B cell (primary cell): Measurements from ENCODE around the gene MIS18A. TPM values are rescaled to one million over a fixed set of nuclear protein-coding genes. Genes with fewer than 3 reads are reported as not detected.

Experiments
- ATAC-seq: fragments of 200-7000 bp; cut with Tn5 transposase; one replicate; pipeline ENCODE4 v1.10.0; 2021; ENCODE audit warnings: low read depth, mild to moderate bottlenecking, moderate number of reproducible peaks, moderate library complexity
- CTCF ChIA-PET: fragments of 350-600 bp; sonication (Branson Sonifier 250); formaldehyde crosslinking; loops from one replicate; lab custom pipeline; 2021; ENCODE audit warnings: antibody characterized with exemption, inconsistent platforms; lab: Charles Lee
- POLR2A ChIA-PET: fragments of 350-600 bp; sonication (Branson Sonifier 250); formaldehyde crosslinking; loops from one replicate; lab custom pipeline; 2021; ENCODE audit warnings: antibody characterized with exemption; lab: Charles Lee
- DNase-seq: peaks from one replicate; pipeline ENCODE4 v3.0.0; 2013
- H2AFZ ChIP-seq: 2 replicates; pipeline ENCODE4 v1.6.1; 2012; ENCODE audit warnings: mild to moderate bottlenecking, low read depth, low read length; ENCODE audit not compliant: insufficient read depth, poor library complexity, severe bottlenecking
- H3K27ac ChIP-seq, 2 donors: 1 replicate in 1 of 2; 2 replicates in 1 of 2; pipeline ENCODE4 v1.5.1; 2012 to 2013; ENCODE audit warnings: low read length in 2 of 2, mild to moderate bottlenecking in 2 of 2, moderate library complexity in 1 of 2
- H3K27me3 ChIP-seq, 4 experiments: fragments of 200-600 bp in 1 of 4; sonication (generic) in 1 of 4; replicated peaks in 1 of 4; 1 replicate in 2 of 4; 2 replicates in 2 of 4; pipeline versions ENCODE4 v1.6.1 to v1.7.0; 2013 to 2016; ENCODE audit warnings: low read length in 3 of 4, mild to moderate bottlenecking in 2 of 4, mixed read lengths in 1 of 4, moderate library complexity in 1 of 4; ENCODE audit not compliant: insufficient read depth in 4 of 4, control insufficient read depth in 3 of 4; ENCODE audit errors: control extremely low read depth in 1 of 4
- H3K36me3 ChIP-seq, 2 experiments: replicated peaks in 1 of 2; 1 replicate in 1 of 2; 2 replicates in 1 of 2; pipeline versions ENCODE4 v1.6.1 to v1.7.1; 2013; ENCODE audit warnings: low read length in 1 of 2; ENCODE audit not compliant: insufficient read depth in 2 of 2, control insufficient read depth in 1 of 2; ENCODE audit errors: control extremely low read depth in 1 of 2, extremely low read depth in 1 of 2
- H3K4me1 ChIP-seq, 2 donors: fragments of 200-600 bp in 1 of 2; sonication (generic) in 1 of 2; 1 replicate in 1 of 2; 2 replicates in 1 of 2; pipeline versions ENCODE4 v1.5.1 to v1.6.1; 2013 to 2017; ENCODE audit warnings: low read length in 2 of 2; ENCODE audit not compliant: control insufficient read depth in 2 of 2, insufficient read depth in 2 of 2
- H3K4me2 ChIP-seq: replicated peaks from 2 replicates; pipeline ENCODE3; 2012; ENCODE audit warnings: mild to moderate bottlenecking, low read depth, low read length; ENCODE audit not compliant: poor library complexity, severe bottlenecking
- H3K4me3 ChIP-seq, 5 experiments: fragments of 200-600 bp in 1 of 5; sonication (generic) in 1 of 5; 1 replicate in 3 of 5; 2 replicates in 2 of 5; pipeline versions ENCODE4 v1.5.1 to v1.7.0; 2011 to 2016; ENCODE audit warnings: low read length in 4 of 5, mild to moderate bottlenecking in 4 of 5, low read depth in 2 of 5, control low read depth in 1 of 5, moderate library complexity in 1 of 5; ENCODE audit not compliant: insufficient read depth in 1 of 5; ENCODE audit errors: control extremely low read depth in 1 of 5, extremely low read depth in 1 of 5
- H3K79me2 ChIP-seq: fragments of 200-600 bp; sonication (generic); one replicate; pipeline ENCODE4 v1.6.0; 2016; ENCODE audit warnings: low read length; ENCODE audit not compliant: control insufficient read depth, insufficient read depth
- H3K9ac ChIP-seq: fragments of 200-600 bp; sonication (generic); 2 replicates; pipeline ENCODE4 v1.6.1; 2017; ENCODE audit warnings: mild to moderate bottlenecking, low read length, moderate library complexity
- H3K9me3 ChIP-seq, 3 donors: one replicate each; pipeline versions ENCODE4 v1.6.1 to v1.7.1; 2013; ENCODE audit warnings: low read length in 2 of 3; ENCODE audit not compliant: control insufficient read depth in 2 of 3, insufficient read depth in 1 of 3; ENCODE audit errors: control extremely low read depth in 1 of 3
- H4K20me1 ChIP-seq: 2 replicates; pipeline ENCODE4 v1.6.0; 2012; ENCODE audit warnings: mild to moderate bottlenecking, low read length; ENCODE audit not compliant: insufficient read depth, control insufficient read depth, poor library complexity, severe bottlenecking
- H3K27ac Mint-ChIP-seq: one replicate; pipeline ENCODE4 v1.8.0; 2021; ENCODE audit warnings: mixed read lengths
- H3K27me3 Mint-ChIP-seq: one replicate; pipeline ENCODE4 v1.8.0; 2021; ENCODE audit warnings: mixed read lengths
- H3K4me1 Mint-ChIP-seq: one replicate; pipeline ENCODE4 v1.8.0; 2021; ENCODE audit warnings: mixed read lengths
- H3K4me3 Mint-ChIP-seq: one replicate; pipeline ENCODE4 v1.8.0; 2021; ENCODE audit warnings: mixed read lengths
- H3K9me3 Mint-ChIP-seq: one replicate; pipeline ENCODE4 v1.8.0; 2022; ENCODE audit warnings: mixed read lengths; ENCODE audit not compliant: insufficient read depth
- EZH2 ChIP-seq: IDR thresholded peaks from 2 replicates; pipeline ENCODE4 v1.6.1; 2012; ENCODE audit warnings: borderline replicate concordance, low read depth, mild to moderate bottlenecking, moderate library complexity, low read length; ENCODE audit not compliant: insufficient read depth, poor library complexity, severe bottlenecking
- WGBS: methylation state at CpG from one replicate; pipeline ENCODE4 v1.1.5; 2013; ENCODE audit warnings: missing lambda C conversion rate; ENCODE audit not compliant: insufficient coverage; 5-methylcytosine and 5-hydroxymethylcytosine counted together
- intact Hi-C: fragments of 100-400 bp; cut with micrococcal nuclease; formaldehyde crosslinking; loops from one replicate; pipeline ENCODE4 v1.10.0; 2022
- polyA plus RNA-seq: library from polyadenylated mRNA; depleted of rRNA; stranded (reverse); fragments of >200 nt; gene quantifications from 2 replicates; pipeline ENCODE4 v1.2.3, GENCODE V29; 2012
- total RNA-seq, 2 donors: library from RNA; stranded (reverse); fragments of 120-200 nt in 1 of 2; gene quantifications; 1 replicate in 1 of 2; 2 replicates in 1 of 2; pipeline versions ENCODE4 v1.2.3 to v1.2.4, GENCODE V29; 2013 to 2022
- TF ChIP-seq, protein P1 (sequence below): fragments of 200-600 bp; IDR thresholded peaks from one replicate; pipeline ENCODE4 v1.8.0; 2022; ENCODE audit warnings: antibody characterized with exemption, mild to moderate bottlenecking

MIS18A gene
- total and polyA plus RNA-seq, 2 donors (not counting 1 experiment from before 2014, with no cell fraction given): 4.0 to 10.4 TPM

DNA sequence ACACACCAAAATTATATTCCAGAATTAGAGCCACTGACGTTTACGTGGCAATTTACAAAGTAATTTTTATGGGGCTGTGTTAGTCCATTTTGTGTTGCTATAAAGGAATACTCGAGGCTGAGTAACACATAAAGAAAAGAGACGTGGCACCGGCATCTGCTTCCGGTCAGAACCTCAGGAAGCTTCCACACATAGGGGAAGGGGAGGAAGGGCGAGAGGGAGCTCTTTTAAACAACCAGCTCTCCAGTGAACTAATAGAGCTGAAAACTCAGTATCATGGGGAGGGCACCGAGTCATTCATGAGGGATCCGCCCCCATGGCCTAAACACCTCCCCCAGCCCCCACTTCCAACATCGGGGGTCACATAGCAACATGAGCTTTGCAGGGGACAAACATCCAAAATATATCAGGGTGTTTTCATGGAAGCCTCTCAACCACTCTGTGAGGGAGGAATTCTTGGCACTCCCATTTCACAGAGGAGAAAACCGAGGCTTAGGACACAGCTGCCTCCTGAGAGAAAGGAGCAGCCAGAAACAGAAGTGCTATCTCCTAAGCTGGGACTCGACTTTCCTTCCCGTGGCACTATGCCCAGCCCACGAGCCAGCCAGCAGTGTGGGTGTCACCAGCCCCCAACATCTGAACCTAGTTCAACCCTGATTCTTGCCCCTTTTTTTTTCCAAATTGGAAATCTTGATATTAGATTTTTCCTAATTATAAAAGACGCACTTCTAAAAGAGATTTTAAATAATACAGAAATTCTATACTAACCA is 29.2 kb downstream of the MIS18A start:
- ChIA-PET POLR2A (no interaction called here), CTCF (interaction anchor here (1.1 kb wide), 1 partner anchor 9 kb away, joined by 3 read pairs; no protein-coding TSS in a partner anchor)
- no peak overlapping the region for H3K4me3 Mint-ChIP-seq
- Histone ChIP-seq H3K9ac (no peak overlapping the region), H3K9me3 (peaks cover 0 to 9% (median 5%) of the 10 kb centered on the region in 3 donors), H3K4me2 (no peak overlapping the region), H3K4me3 (no peak overlapping the region), H3K79me2 (no peaks in the 10 kb centered on the region), H3K27me3 (peaks cover 0 to 8% (median 1%) of the 10 kb centered on the region in 4 experiments), H2AFZ (no peak overlapping the region), H3K27ac (no peak overlapping the region), H4K20me1 (no peaks in the 10 kb centered on the region), H3K36me3 (no peaks in the 10 kb centered on the region), H3K4me1 (no peaks in the 10 kb centered on the region)
- no peak overlapping the region for H3K27ac Mint-ChIP-seq
- DNase-seq: no peak
- H3K4me1 Mint-ChIP-seq: no peaks in the 10 kb centered on the region
- ATAC-seq: no peak
- peaks cover 33% of the 10 kb centered on the region for H3K27me3 Mint-ChIP-seq
- WGBS: 82% methylated on average over 2 of the region's 15 CpGs
- intact Hi-C loops: no loop called here
- TF ChIP-seq, protein P1, sequence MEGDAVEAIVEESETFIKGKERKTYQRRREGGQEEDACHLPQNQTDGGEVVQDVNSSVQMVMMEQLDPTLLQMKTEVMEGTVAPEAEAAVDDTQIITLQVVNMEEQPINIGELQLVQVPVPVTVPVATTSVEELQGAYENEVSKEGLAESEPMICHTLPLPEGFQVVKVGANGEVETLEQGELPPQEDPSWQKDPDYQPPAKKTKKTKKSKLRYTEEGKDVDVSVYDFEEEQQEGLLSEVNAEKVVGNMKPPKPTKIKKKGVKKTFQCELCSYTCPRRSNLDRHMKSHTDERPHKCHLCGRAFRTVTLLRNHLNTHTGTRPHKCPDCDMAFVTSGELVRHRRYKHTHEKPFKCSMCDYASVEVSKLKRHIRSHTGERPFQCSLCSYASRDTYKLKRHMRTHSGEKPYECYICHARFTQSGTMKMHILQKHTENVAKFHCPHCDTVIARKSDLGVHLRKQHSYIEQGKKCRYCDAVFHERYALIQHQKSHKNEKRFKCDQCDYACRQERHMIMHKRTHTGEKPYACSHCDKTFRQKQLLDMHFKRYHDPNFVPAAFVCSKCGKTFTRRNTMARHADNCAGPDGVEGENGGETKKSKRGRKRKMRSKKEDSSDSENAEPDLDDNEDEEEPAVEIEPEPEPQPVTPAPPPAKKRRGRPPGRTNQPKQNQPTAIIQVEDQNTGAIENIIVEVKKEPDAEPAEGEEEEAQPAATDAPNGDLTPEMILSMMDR: no peak
- no peak for TF ChIP-seq EZH2
- peaks cover 6% of the 10 kb centered on the region for H3K9me3 Mint-ChIP-seq
